Lower leg skin (tissue), 3 donors: ENCODE measurements around the gene MAD1L1.

Experiments used
- POLR2A ChIP-seq, 2 donors: fragments of 450-650 bp; IDR thresholded peaks; one replicate each; pipeline ENCODE4 v1.6.1; 2016 to 2017; ENCODE audit warnings: antibody characterized with exemption in 2 of 2, mild to moderate bottlenecking in 1 of 2, moderate library complexity in 1 of 2
- TF ChIP-seq, protein P1 (sequence below), 3 donors: fragments of 450-650 bp; IDR thresholded peaks; one replicate each; pipeline ENCODE4 v1.5.1; 2016; ENCODE audit warnings: antibody characterized with exemption in 3 of 3, mild to moderate bottlenecking in 3 of 3, moderate library complexity in 2 of 3

- TF ChIP-seq POLR2A (IDR thresholded peaks at IDR 0.05): no peak
- TF ChIP-seq, protein P1, sequence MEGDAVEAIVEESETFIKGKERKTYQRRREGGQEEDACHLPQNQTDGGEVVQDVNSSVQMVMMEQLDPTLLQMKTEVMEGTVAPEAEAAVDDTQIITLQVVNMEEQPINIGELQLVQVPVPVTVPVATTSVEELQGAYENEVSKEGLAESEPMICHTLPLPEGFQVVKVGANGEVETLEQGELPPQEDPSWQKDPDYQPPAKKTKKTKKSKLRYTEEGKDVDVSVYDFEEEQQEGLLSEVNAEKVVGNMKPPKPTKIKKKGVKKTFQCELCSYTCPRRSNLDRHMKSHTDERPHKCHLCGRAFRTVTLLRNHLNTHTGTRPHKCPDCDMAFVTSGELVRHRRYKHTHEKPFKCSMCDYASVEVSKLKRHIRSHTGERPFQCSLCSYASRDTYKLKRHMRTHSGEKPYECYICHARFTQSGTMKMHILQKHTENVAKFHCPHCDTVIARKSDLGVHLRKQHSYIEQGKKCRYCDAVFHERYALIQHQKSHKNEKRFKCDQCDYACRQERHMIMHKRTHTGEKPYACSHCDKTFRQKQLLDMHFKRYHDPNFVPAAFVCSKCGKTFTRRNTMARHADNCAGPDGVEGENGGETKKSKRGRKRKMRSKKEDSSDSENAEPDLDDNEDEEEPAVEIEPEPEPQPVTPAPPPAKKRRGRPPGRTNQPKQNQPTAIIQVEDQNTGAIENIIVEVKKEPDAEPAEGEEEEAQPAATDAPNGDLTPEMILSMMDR (IDR thresholded peaks at IDR 0.05): no peak
Measured at GRCh38 chr7:2093843-2094220, 138.9 kb downstream of the MAD1L1 start.
